Trophoblast cell (in vitro differentiated cells and primary cell): ENCODE measurements around the gene CR2.

ENCODE experiments used
- DNase-seq, 2 donors: peaks; one replicate each; pipeline ENCODE4 v3.0.0-alpha.2; 2016
- H2AFZ ChIP-seq: 2 replicates; pipeline ENCODE4 v1.6.1; 2013; ENCODE audit warnings: low read length, moderate library complexity, mild to moderate bottlenecking; ENCODE audit not compliant: insufficient read depth, poor library complexity
- H2AK5ac ChIP-seq: 2 replicates; pipeline ENCODE4 v1.6.1; 2013; ENCODE audit warnings: mild to moderate bottlenecking, low read length
- H2BK120ac ChIP-seq: 2 replicates; pipeline ENCODE4 v1.6.1; 2013; ENCODE audit warnings: low read length, mild to moderate bottlenecking, moderate library complexity; ENCODE audit not compliant: insufficient read depth, poor library complexity
- H2BK12ac ChIP-seq: 2 replicates; pipeline ENCODE4 v1.6.1; 2013; ENCODE audit warnings: mild to moderate bottlenecking, low read length, moderate library complexity
- H2BK5ac ChIP-seq: 2 replicates; pipeline ENCODE4 v1.6.1; 2013; ENCODE audit warnings: low read length, low read depth, moderate library complexity, mild to moderate bottlenecking; ENCODE audit not compliant: poor library complexity
- H3K14ac ChIP-seq: 2 replicates; pipeline ENCODE4 v1.6.1; 2013; ENCODE audit warnings: mild to moderate bottlenecking, low read length
- H3K18ac ChIP-seq: 2 replicates; pipeline ENCODE4 v1.6.1; 2013; ENCODE audit warnings: mild to moderate bottlenecking, low read length
- H3K23ac ChIP-seq: 2 replicates; pipeline ENCODE4 v1.6.1; 2013; ENCODE audit warnings: low read length
- H3K27ac ChIP-seq: 2 replicates; pipeline ENCODE4 v1.5.1; 2013; ENCODE audit warnings: low read depth, mild to moderate bottlenecking, inconsistent platforms, low read length, moderate library complexity
- H3K27me3 ChIP-seq: 2 replicates; pipeline ENCODE4 v1.6.1; 2013; ENCODE audit warnings: inconsistent platforms, mild to moderate bottlenecking, low read length, moderate library complexity; ENCODE audit not compliant: insufficient read depth
- H3K36me3 ChIP-seq, 2 experiments: 1 replicate in 1 of 2; 2 replicates in 1 of 2; pipeline ENCODE4 v1.6.1; 2013; ENCODE audit warnings: low read length in 2 of 2, mild to moderate bottlenecking in 2 of 2, moderate library complexity in 1 of 2; ENCODE audit not compliant: insufficient read depth in 2 of 2, control insufficient read depth in 1 of 2
- H3K4ac ChIP-seq: 2 replicates; pipeline ENCODE4 v1.6.1; 2013; ENCODE audit warnings: low read depth, mild to moderate bottlenecking, low read length, moderate library complexity
- H3K4me1 ChIP-seq, 2 experiments: 1 replicate in 1 of 2; 2 replicates in 1 of 2; pipeline ENCODE4 v1.6.1; 2013; ENCODE audit warnings: low read length in 2 of 2, mild to moderate bottlenecking in 2 of 2, moderate library complexity in 1 of 2; ENCODE audit not compliant: insufficient read depth in 2 of 2, control insufficient read depth in 1 of 2
- H3K4me2 ChIP-seq: 2 replicates; pipeline ENCODE4 v1.6.1; 2013; ENCODE audit warnings: inconsistent platforms, mild to moderate bottlenecking, low read length, moderate library complexity
- H3K4me3 ChIP-seq: 2 replicates; pipeline ENCODE4 v1.5.1; 2013; ENCODE audit warnings: mild to moderate bottlenecking, low read depth, low read length, inconsistent platforms
- H3K79me1 ChIP-seq: one replicate; pipeline ENCODE4 v1.6.1; 2013; ENCODE audit warnings: low read length
- H3K79me2 ChIP-seq: 2 replicates; pipeline ENCODE4 v1.6.1; 2013; ENCODE audit warnings: low read length, mild to moderate bottlenecking; ENCODE audit not compliant: control insufficient read depth, insufficient read depth, poor library complexity
- H3K9ac ChIP-seq: 2 replicates; pipeline ENCODE4 v1.6.1; 2013; ENCODE audit warnings: mild to moderate bottlenecking, low read length
- H3K9me3 ChIP-seq: 2 replicates; pipeline ENCODE4 v1.6.1; 2013; ENCODE audit warnings: low read depth, mild to moderate bottlenecking, control low read depth, inconsistent platforms, low read length; ENCODE audit not compliant: insufficient read depth
- H4K12ac ChIP-seq: 2 replicates; pipeline ENCODE4 v1.6.1; 2013; ENCODE audit warnings: low read depth, mild to moderate bottlenecking, low read length, moderate library complexity
- H4K8ac ChIP-seq: 2 replicates; pipeline ENCODE4 v1.6.1; 2013; ENCODE audit warnings: low read depth, mild to moderate bottlenecking, low read length, moderate library complexity
- H4K91ac ChIP-seq: one replicate; pipeline ENCODE4 v1.6.1; 2013; ENCODE audit warnings: low read depth, mild to moderate bottlenecking, low read length, moderate library complexity
- WGBS: extraction: QIAGEN DNeasy Blood & Tissue Kit; methylation state at CpG from one replicate; pipeline ENCODE4 v1.1.7; 2013; ENCODE audit warnings: missing lambda C conversion rate; ENCODE audit not compliant: insufficient read length, insufficient coverage; ENCODE audit errors: extremely low coverage; 5-methylcytosine and 5-hydroxymethylcytosine counted together

Gene CR2

DNA sequence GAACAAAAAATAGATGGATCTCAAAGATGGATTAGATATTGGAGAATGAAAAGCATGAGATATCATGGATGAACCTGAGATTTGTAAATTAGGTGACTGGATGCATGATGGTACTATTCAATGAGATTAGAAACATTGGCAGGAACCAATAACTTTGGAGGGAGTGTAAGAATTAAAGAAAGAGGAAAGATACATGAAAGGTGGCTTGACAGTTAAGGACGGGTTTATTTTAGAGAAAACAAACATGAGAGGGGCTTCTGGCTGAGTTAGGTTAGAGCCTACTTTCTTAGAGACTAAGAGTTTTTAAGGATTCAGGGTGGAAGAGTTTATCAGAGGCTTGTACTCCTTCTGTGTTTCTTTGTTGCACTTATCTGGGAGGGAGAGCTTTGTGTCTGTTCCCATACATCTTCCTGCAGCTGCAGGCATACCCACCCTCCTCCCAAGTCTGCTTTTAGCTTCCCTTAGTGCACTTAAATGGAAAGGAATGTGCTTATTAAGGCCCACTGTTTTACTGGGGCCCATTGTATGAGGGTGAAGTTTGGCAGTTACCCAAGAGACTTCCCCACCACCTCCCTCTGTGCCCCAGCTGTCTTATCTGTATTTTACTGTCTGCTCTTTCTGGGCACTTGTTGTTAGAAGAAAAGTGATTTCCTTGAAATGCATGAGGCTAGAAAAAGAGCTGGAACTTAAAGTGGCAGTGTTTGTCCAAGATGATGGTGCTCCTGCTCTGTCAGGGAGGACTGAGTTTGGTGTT lies 26.1 kb upstream of the CR2 start:
- Histone ChIP-seq H3K9me3 (no peaks in the 10 kb centered on the region), H3K27ac (no peak overlapping the region), H3K79me1 (no peaks in the 10 kb centered on the region), H3K23ac (no peak overlapping the region), H4K12ac (no peak overlapping the region), H3K4me2 (no peak overlapping the region), H3K79me2 (no peaks in the 10 kb centered on the region), H3K4me3 (no peak overlapping the region), H3K18ac (no peak overlapping the region), H2BK5ac (no peak overlapping the region), H2AFZ (no peak overlapping the region), H3K27me3 (no peaks in the 10 kb centered on the region), H3K14ac (no peak overlapping the region), H3K9ac (no peak overlapping the region), H4K8ac (no peak overlapping the region), H2BK12ac (no peak overlapping the region), H2BK120ac (no peak overlapping the region), H3K4ac (no peak overlapping the region), H2AK5ac (no peak overlapping the region), H3K36me3 (no peaks in the 10 kb centered on the region), H3K4me1 (no peaks in the 10 kb centered on the region), H4K91ac (no peak overlapping the region)
- DNase-seq: no peak
- WGBS: no CpG with 5 or more reads among the region's 1 CpG

DNA sequence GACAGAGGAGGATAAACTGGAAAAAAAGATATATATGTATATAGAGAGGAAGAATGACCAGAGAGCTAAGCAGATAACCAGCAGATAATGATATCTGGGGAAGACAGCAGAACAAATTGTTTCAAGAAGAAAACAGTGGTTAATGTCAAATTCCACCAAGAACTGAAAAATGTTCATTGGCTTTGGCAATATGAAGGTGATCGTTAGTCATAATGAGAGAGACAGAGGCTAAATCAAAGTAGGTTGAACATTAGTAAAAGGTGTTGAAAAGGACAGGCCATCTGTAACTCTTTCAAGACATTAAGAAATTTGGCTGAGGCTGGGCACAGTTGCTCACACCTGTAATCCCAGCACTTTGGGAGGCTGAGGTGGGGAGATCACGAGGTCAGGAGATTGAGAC lies 25.3 kb upstream of the CR2 start:
- no peak overlapping the region for H4K12ac ChIP-seq
- H3K18ac ChIP-seq: no peak overlapping the region
- no peaks in the 10 kb centered on the region for H3K36me3 ChIP-seq
- H2BK5ac ChIP-seq: no peak overlapping the region
- H3K4me3 ChIP-seq: no peak overlapping the region
- H2BK12ac ChIP-seq: no peak overlapping the region
- no peak overlapping the region for H2BK120ac ChIP-seq
- H3K9ac ChIP-seq: no peak overlapping the region
- DNase-seq: no peak
- no peak overlapping the region for H2AK5ac ChIP-seq
- no peak overlapping the region for H3K23ac ChIP-seq
- H3K79me1 ChIP-seq: no peaks in the 10 kb centered on the region
- H3K4me2 ChIP-seq: no peak overlapping the region
- H2AFZ ChIP-seq: no peak overlapping the region
- H3K4me1 ChIP-seq: no peaks in the 10 kb centered on the region
- H4K8ac ChIP-seq: no peak overlapping the region
- H4K91ac ChIP-seq: no peak overlapping the region
- H3K79me2 ChIP-seq: no peaks in the 10 kb centered on the region
- H3K4ac ChIP-seq: no peak overlapping the region
- no peaks in the 10 kb centered on the region for H3K27me3 ChIP-seq
- no peaks in the 10 kb centered on the region for H3K9me3 ChIP-seq
- H3K27ac ChIP-seq: no peak overlapping the region
- H3K14ac ChIP-seq: no peak overlapping the region
- WGBS: no CpG with 5 or more reads among the region's 2 CpGs

DNA sequence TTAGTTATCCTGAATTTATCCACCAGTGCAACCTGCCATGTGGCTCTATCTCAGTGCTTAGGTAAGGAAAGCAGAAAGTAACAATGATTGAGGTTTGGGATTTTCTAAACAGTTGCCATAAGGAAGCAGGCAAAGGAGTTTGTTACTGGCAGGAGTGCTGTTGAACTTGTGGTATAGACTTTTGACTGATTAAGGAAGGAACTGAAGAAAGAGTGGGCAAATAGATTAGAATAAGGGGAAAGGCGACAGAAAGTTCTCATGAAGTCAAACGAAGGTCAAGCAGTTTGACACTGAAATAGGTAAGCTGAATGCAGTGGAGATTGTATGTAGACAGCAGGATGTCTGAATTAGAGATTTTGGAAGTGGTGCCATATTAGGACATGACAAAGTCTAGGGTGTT lies 24.2 kb upstream of the CR2 start:
- WGBS: no CpG with 5 or more reads among the region's 2 CpGs
- no peak overlapping the region for H4K8ac ChIP-seq
- DNase-seq: no peak
- no peak overlapping the region for H2BK5ac ChIP-seq
- no peaks in the 10 kb centered on the region for H3K36me3 ChIP-seq
- no peak overlapping the region for H4K91ac ChIP-seq
- H3K14ac ChIP-seq: no peak overlapping the region
- no peak overlapping the region for H3K27ac ChIP-seq
- H3K79me2 ChIP-seq: no peaks in the 10 kb centered on the region
- no peak overlapping the region for H3K23ac ChIP-seq
- H3K79me1 ChIP-seq: no peaks in the 10 kb centered on the region
- H3K4me1 ChIP-seq: no peaks in the 10 kb centered on the region
- H3K4ac ChIP-seq: no peak overlapping the region
- no peak overlapping the region for H2AK5ac ChIP-seq
- no peaks in the 10 kb centered on the region for H3K9me3 ChIP-seq
- H4K12ac ChIP-seq: no peak overlapping the region
- no peaks in the 10 kb centered on the region for H3K27me3 ChIP-seq
- no peak overlapping the region for H2BK120ac ChIP-seq
- no peak overlapping the region for H3K4me2 ChIP-seq
- H3K18ac ChIP-seq: no peak overlapping the region
- no peak overlapping the region for H2BK12ac ChIP-seq
- no peak overlapping the region for H3K9ac ChIP-seq
- H3K4me3 ChIP-seq: no peak overlapping the region
- no peak overlapping the region for H2AFZ ChIP-seq

DNA sequence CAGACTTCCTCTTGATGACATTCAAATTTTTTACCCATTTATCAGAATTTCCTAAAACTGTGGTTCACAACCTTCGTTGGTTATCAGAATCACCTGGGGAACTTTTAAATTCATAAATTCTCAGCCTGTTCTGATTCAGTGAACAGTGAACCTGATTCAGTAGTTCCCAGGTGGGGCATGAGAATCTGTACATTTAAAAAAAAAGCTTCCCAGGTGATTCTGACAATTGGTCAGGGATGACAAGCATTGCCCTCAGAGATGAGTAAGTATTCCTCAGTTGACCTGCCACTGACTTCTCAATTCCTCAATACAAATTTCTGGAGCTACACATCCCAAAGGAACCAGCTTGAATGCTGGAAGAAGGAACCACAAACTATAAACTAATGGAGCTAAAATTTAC lies 23.5 kb upstream of the CR2 start:
- Histone ChIP-seq H3K4ac (no peak overlapping the region), H3K4me3 (no peak overlapping the region), H2AFZ (no peak overlapping the region), H3K79me1 (no peaks in the 10 kb centered on the region), H2BK12ac (no peak overlapping the region), H3K27me3 (no peaks in the 10 kb centered on the region), H3K23ac (no peak overlapping the region), H3K36me3 (no peaks in the 10 kb centered on the region), H4K8ac (no peak overlapping the region), H2BK5ac (no peak overlapping the region), H3K27ac (no peak overlapping the region), H3K14ac (no peak overlapping the region), H4K91ac (no peak overlapping the region), H3K18ac (no peak overlapping the region), H3K4me2 (no peak overlapping the region), H3K79me2 (no peaks in the 10 kb centered on the region), H3K4me1 (no peaks in the 10 kb centered on the region), H2AK5ac (no peak overlapping the region), H2BK120ac (no peak overlapping the region), H4K12ac (no peak overlapping the region), H3K9me3 (no peaks in the 10 kb centered on the region), H3K9ac (no peak overlapping the region)
- no peak for DNase-seq
- no CpG with 5 or more reads among the region's 1 CpG for WGBS
